ENCODE measurements around the gene AKAP13.

DNA sequence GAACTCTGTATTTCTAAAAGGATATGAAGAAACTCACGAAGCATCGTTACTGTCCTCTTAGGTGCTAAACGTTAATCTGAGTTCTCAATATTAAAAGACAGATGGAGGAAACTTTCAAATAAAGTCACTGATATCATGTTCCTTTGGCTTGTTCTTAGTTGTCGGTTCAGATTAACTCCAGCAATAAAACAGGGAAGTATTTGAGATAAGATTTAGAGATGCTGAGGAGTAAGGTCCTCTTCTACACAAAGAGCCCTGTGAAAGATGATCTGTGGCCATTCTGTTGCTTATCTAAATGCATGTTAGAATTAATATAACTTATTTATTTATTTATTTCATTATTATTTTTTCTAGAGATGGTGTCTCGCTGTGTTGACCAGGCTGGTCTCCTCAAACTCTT is 19.2 kb downstream of the AKAP13 start:
- TF ChIP-seq, protein P1, sequence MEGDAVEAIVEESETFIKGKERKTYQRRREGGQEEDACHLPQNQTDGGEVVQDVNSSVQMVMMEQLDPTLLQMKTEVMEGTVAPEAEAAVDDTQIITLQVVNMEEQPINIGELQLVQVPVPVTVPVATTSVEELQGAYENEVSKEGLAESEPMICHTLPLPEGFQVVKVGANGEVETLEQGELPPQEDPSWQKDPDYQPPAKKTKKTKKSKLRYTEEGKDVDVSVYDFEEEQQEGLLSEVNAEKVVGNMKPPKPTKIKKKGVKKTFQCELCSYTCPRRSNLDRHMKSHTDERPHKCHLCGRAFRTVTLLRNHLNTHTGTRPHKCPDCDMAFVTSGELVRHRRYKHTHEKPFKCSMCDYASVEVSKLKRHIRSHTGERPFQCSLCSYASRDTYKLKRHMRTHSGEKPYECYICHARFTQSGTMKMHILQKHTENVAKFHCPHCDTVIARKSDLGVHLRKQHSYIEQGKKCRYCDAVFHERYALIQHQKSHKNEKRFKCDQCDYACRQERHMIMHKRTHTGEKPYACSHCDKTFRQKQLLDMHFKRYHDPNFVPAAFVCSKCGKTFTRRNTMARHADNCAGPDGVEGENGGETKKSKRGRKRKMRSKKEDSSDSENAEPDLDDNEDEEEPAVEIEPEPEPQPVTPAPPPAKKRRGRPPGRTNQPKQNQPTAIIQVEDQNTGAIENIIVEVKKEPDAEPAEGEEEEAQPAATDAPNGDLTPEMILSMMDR (IDR thresholded peaks at IDR 0.05), result no peak
- TF ChIP-seq POLR2A (IDR thresholded peaks at IDR 0.05), result no peak

Measured in esophagus squamous epithelium (tissue), 4 donors.